WTC11 (cell line): ENCODE data around the gene KRTAP12-4. TPM values are rescaled to one million over a fixed set of nuclear protein-coding genes. Genes with fewer than 3 reads are reported as not detected.

Experiments
- ATAC-seq: fragments of 200-7000 bp; cut with Tn5 transposase; 2 replicates; pipeline ENCODE4 v1.10.0; 2021; ENCODE audit warnings: mild to moderate bottlenecking, moderate library complexity
- CTCF ChIA-PET: fragments of 300-600 bp; sonication (Branson Sonifier 250); formaldehyde crosslinking; loops from one replicate; lab custom pipeline; 2021; ENCODE audit warnings: antibody characterized with exemption; lab: Charles Lee
- POLR2A ChIA-PET: fragments of 350-600 bp; sonication (Branson Sonifier 250); formaldehyde crosslinking; loops from one replicate; lab custom pipeline; 2021; ENCODE audit warnings: antibody characterized with exemption; lab: Charles Lee
- DNase-seq: peaks from one replicate; pipeline ENCODE4 v3.0.0; 2021; ENCODE audit warnings: low spot score
- H3K27ac Mint-ChIP-seq: 2 replicates; pipeline ENCODE4 v1.8.0; 2021; ENCODE audit warnings: mixed read lengths
- H3K27me3 Mint-ChIP-seq: 2 replicates; pipeline ENCODE4 v1.8.0; 2021; ENCODE audit warnings: low read depth, mild to moderate bottlenecking, moderate library complexity, mixed read lengths
- H3K36me3 Mint-ChIP-seq: 2 replicates; pipeline ENCODE4 v1.8.0; 2021; ENCODE audit warnings: mixed read lengths
- H3K4me1 Mint-ChIP-seq: 2 replicates; pipeline ENCODE4 v1.8.0; 2022; ENCODE audit warnings: mixed read lengths
- H3K4me3 Mint-ChIP-seq: 2 replicates; pipeline ENCODE4 v1.8.0; 2021; ENCODE audit warnings: mild to moderate bottlenecking, moderate library complexity, mixed read lengths
- H3K9me3 Mint-ChIP-seq: 2 replicates; pipeline ENCODE4 v1.8.0; 2021; ENCODE audit warnings: mixed read lengths
- ATF3 ChIP-seq: sonication (generic); formaldehyde crosslinking; conservative IDR thresholded peaks from 2 replicates; pipeline ENCODE4 v1.8.1; 2022; ENCODE audit warnings: mild to moderate bottlenecking, missing genetic modification reagents
- CDX4 ChIP-seq: fragments of 250-450 bp; sonication (Bioruptor Pico); IDR thresholded peaks from 2 replicates; pipeline ENCODE4 v1.9.0; 2021; ENCODE audit warnings: moderate library complexity, mild to moderate bottlenecking, inconsistent platforms, borderline replicate concordance
- FOXK1 ChIP-seq: sonication (generic); formaldehyde crosslinking; IDR thresholded peaks from 2 replicates; pipeline ENCODE4 v1.8.0; 2022; ENCODE audit warnings: mild to moderate bottlenecking, moderate library complexity, missing genetic modification reagents
- HMGXB4 ChIP-seq: sonication (generic); formaldehyde crosslinking; IDR thresholded peaks from 2 replicates; pipeline ENCODE4 v1.8.1; 2023; ENCODE audit warnings: mild to moderate bottlenecking, moderate library complexity, missing genetic modification reagents
- JUN ChIP-seq: sonication (generic); formaldehyde crosslinking; IDR thresholded peaks from 2 replicates; pipeline ENCODE4 v1.8.0; 2023; ENCODE audit warnings: mild to moderate bottlenecking, missing genetic modification reagents
- MXD4 ChIP-seq: fragments of 250-450 bp; sonication (Bioruptor Pico); IDR thresholded peaks from 2 replicates; pipeline ENCODE4 v1.8.0; 2021; ENCODE audit warnings: mild to moderate bottlenecking, moderate library complexity, borderline replicate concordance
- NR1H2 ChIP-seq: sonication (generic); formaldehyde crosslinking; IDR thresholded peaks from 2 replicates; pipeline ENCODE4 v1.9.0; 2021; ENCODE audit warnings: mild to moderate bottlenecking, moderate library complexity, missing genetic modification reagents
- OVOL2 ChIP-seq: fragments of 250-450 bp; sonication (Bioruptor Pico); IDR thresholded peaks from 2 replicates; pipeline ENCODE4 v1.9.0; 2021; ENCODE audit warnings: mild to moderate bottlenecking, borderline replicate concordance
- SMAD3 ChIP-seq: sonication (generic); formaldehyde crosslinking; IDR thresholded peaks from 2 replicates; pipeline ENCODE4 v1.8.0; 2022; ENCODE audit warnings: missing genetic modification reagents, mild to moderate bottlenecking, borderline replicate concordance
- USF2 ChIP-seq: sonication (generic); formaldehyde crosslinking; IDR thresholded peaks from 2 replicates; pipeline ENCODE4 v1.8.1; 2023; ENCODE audit warnings: mild to moderate bottlenecking, missing genetic modification reagents, moderate library complexity
- ZNF219 ChIP-seq: sonication (generic); formaldehyde crosslinking; IDR thresholded peaks from 2 replicates; pipeline ENCODE4 v1.8.0; 2023; ENCODE audit warnings: missing genetic modification reagents, mild to moderate bottlenecking, borderline replicate concordance
- ZNF512 ChIP-seq: sonication (generic); formaldehyde crosslinking; IDR thresholded peaks from 2 replicates; pipeline ENCODE4 v1.8.1; 2022; ENCODE audit warnings: missing genetic modification reagents, borderline replicate concordance
- ZNF532 ChIP-seq: fragments of 250-450 bp; sonication (Bioruptor Pico); IDR thresholded peaks from 2 replicates; pipeline ENCODE4 v1.9.0; 2021; ENCODE audit warnings: mild to moderate bottlenecking, borderline replicate concordance
- total RNA-seq: library from RNA; stranded (reverse); gene quantifications from 3 replicates; pipeline ENCODE4 v1.2.3, GENCODE V29; 2021

KRTAP12-4 gene
- total RNA-seq, 1 experiment from 2014 or later, result not detected

- H3K9me3 Mint-ChIP-seq, result peaks cover 36% of the 10 kb centered on the region
- TF ChIP-seq MXD4 (no peak), CDX4 (CRISPR knock-in tag) (no peak), FOXK1 (CRISPR knock-in tag) (no peak), ZNF512 (CRISPR knock-in tag) (no peak), HMGXB4 (CRISPR knock-in tag) (no peak), USF2 (CRISPR knock-in tag) (no peak), ATF3 (CRISPR knock-in tag) (no peak), SMAD3 (CRISPR knock-in tag) (no peak)
- no peak for ATAC-seq
- CTCF ChIA-PET, result no interaction called here
- H3K4me3 Mint-ChIP-seq, result no peak within 1 kb of the TSS
- H3K4me1 Mint-ChIP-seq, result peaks cover 2% of the 10 kb centered on the region
- peaks cover 2% of the 10 kb centered on the region; the same call in 1 of the 2 replicates for H3K27me3 Mint-ChIP-seq
- H3K36me3 Mint-ChIP-seq, result peaks cover 38% of the 10 kb centered on the region
- no peak within 1 kb of the TSS for H3K27ac Mint-ChIP-seq
- POLR2A ChIA-PET, result no interaction called here
- no peak for DNase-seq
Measured at GRCh38 chr21:44666401-44667320, 12.2 kb upstream of the KRTAP12-4 start, which contains the start of gene KRTAP12-2. KRTAP12-2 (minus strand) TSS chr21:44666927; CDS start chr21:44666886, 41 bp downstream.

GRCh38 chr21:44664691-44665090 lies 10.2 kb upstream of the KRTAP12-4 start:
- H3K27ac Mint-ChIP-seq, result no peak overlapping the region
- H3K4me3 Mint-ChIP-seq, result no peak overlapping the region
- no peak for TF ChIP-seq ZNF532 (CRISPR knock-in tag)
- TF ChIP-seq ZNF219 (CRISPR knock-in tag), result no peak
- TF ChIP-seq NR1H2, result no peak
- TF ChIP-seq JUN, result no peak
- TF ChIP-seq OVOL2 (CRISPR knock-in tag), result no peak
- POLR2A ChIA-PET, result no interaction called here
- peaks cover 20% of the 10 kb centered on the region for H3K9me3 Mint-ChIP-seq
- CTCF ChIA-PET, result no interaction called here
- H3K36me3 Mint-ChIP-seq, result peaks cover 18% of the 10 kb centered on the region
- ATAC-seq (no peak), DNase-seq (no peak)
- H3K27me3 Mint-ChIP-seq, result no peaks in the 10 kb centered on the region; the same call in 1 of the 2 replicates
- H3K4me1 Mint-ChIP-seq, result peaks cover 19% of the 10 kb centered on the region
